Trophoblast cell (in vitro differentiated cells and primary cell): ENCODE results near the gene THOC5.

Experiments used
- DNase-seq, 2 donors: peaks; one replicate each; pipeline ENCODE4 v3.0.0-alpha.2; 2016
- H2AFZ ChIP-seq: 2 replicates; pipeline ENCODE4 v1.6.1; 2013; ENCODE audit warnings: low read length, moderate library complexity, mild to moderate bottlenecking; ENCODE audit not compliant: insufficient read depth, poor library complexity
- H2AK5ac ChIP-seq: 2 replicates; pipeline ENCODE4 v1.6.1; 2013; ENCODE audit warnings: mild to moderate bottlenecking, low read length
- H2BK120ac ChIP-seq: 2 replicates; pipeline ENCODE4 v1.6.1; 2013; ENCODE audit warnings: low read length, mild to moderate bottlenecking, moderate library complexity; ENCODE audit not compliant: insufficient read depth, poor library complexity
- H2BK12ac ChIP-seq: 2 replicates; pipeline ENCODE4 v1.6.1; 2013; ENCODE audit warnings: mild to moderate bottlenecking, low read length, moderate library complexity
- H2BK5ac ChIP-seq: 2 replicates; pipeline ENCODE4 v1.6.1; 2013; ENCODE audit warnings: low read length, low read depth, moderate library complexity, mild to moderate bottlenecking; ENCODE audit not compliant: poor library complexity
- H3K14ac ChIP-seq: 2 replicates; pipeline ENCODE4 v1.6.1; 2013; ENCODE audit warnings: mild to moderate bottlenecking, low read length
- H3K18ac ChIP-seq: 2 replicates; pipeline ENCODE4 v1.6.1; 2013; ENCODE audit warnings: mild to moderate bottlenecking, low read length
- H3K23ac ChIP-seq: 2 replicates; pipeline ENCODE4 v1.6.1; 2013; ENCODE audit warnings: low read length
- H3K27ac ChIP-seq: 2 replicates; pipeline ENCODE4 v1.5.1; 2013; ENCODE audit warnings: low read depth, mild to moderate bottlenecking, inconsistent platforms, low read length, moderate library complexity
- H3K27me3 ChIP-seq: 2 replicates; pipeline ENCODE4 v1.6.1; 2013; ENCODE audit warnings: inconsistent platforms, mild to moderate bottlenecking, low read length, moderate library complexity; ENCODE audit not compliant: insufficient read depth
- H3K36me3 ChIP-seq, 2 experiments: 1 replicate in 1 of 2; 2 replicates in 1 of 2; pipeline ENCODE4 v1.6.1; 2013; ENCODE audit warnings: low read length in 2 of 2, mild to moderate bottlenecking in 2 of 2, moderate library complexity in 1 of 2; ENCODE audit not compliant: insufficient read depth in 2 of 2, control insufficient read depth in 1 of 2
- H3K4ac ChIP-seq: 2 replicates; pipeline ENCODE4 v1.6.1; 2013; ENCODE audit warnings: low read depth, mild to moderate bottlenecking, low read length, moderate library complexity
- H3K4me1 ChIP-seq, 2 experiments: 1 replicate in 1 of 2; 2 replicates in 1 of 2; pipeline ENCODE4 v1.6.1; 2013; ENCODE audit warnings: low read length in 2 of 2, mild to moderate bottlenecking in 2 of 2, moderate library complexity in 1 of 2; ENCODE audit not compliant: insufficient read depth in 2 of 2, control insufficient read depth in 1 of 2
- H3K4me2 ChIP-seq: 2 replicates; pipeline ENCODE4 v1.6.1; 2013; ENCODE audit warnings: inconsistent platforms, mild to moderate bottlenecking, low read length, moderate library complexity
- H3K4me3 ChIP-seq: 2 replicates; pipeline ENCODE4 v1.5.1; 2013; ENCODE audit warnings: mild to moderate bottlenecking, low read depth, low read length, inconsistent platforms
- H3K79me1 ChIP-seq: one replicate; pipeline ENCODE4 v1.6.1; 2013; ENCODE audit warnings: low read length
- H3K79me2 ChIP-seq: 2 replicates; pipeline ENCODE4 v1.6.1; 2013; ENCODE audit warnings: low read length, mild to moderate bottlenecking; ENCODE audit not compliant: control insufficient read depth, insufficient read depth, poor library complexity
- H3K9ac ChIP-seq: 2 replicates; pipeline ENCODE4 v1.6.1; 2013; ENCODE audit warnings: mild to moderate bottlenecking, low read length
- H3K9me3 ChIP-seq: 2 replicates; pipeline ENCODE4 v1.6.1; 2013; ENCODE audit warnings: low read depth, mild to moderate bottlenecking, control low read depth, inconsistent platforms, low read length; ENCODE audit not compliant: insufficient read depth
- H4K12ac ChIP-seq: 2 replicates; pipeline ENCODE4 v1.6.1; 2013; ENCODE audit warnings: low read depth, mild to moderate bottlenecking, low read length, moderate library complexity
- H4K8ac ChIP-seq: 2 replicates; pipeline ENCODE4 v1.6.1; 2013; ENCODE audit warnings: low read depth, mild to moderate bottlenecking, low read length, moderate library complexity
- H4K91ac ChIP-seq: one replicate; pipeline ENCODE4 v1.6.1; 2013; ENCODE audit warnings: low read depth, mild to moderate bottlenecking, low read length, moderate library complexity
- WGBS: extraction: QIAGEN DNeasy Blood & Tissue Kit; methylation state at CpG from one replicate; pipeline ENCODE4 v1.1.7; 2013; ENCODE audit warnings: missing lambda C conversion rate; ENCODE audit not compliant: insufficient read length, insufficient coverage; ENCODE audit errors: extremely low coverage; 5-methylcytosine and 5-hydroxymethylcytosine counted together

Gene THOC5

DNA sequence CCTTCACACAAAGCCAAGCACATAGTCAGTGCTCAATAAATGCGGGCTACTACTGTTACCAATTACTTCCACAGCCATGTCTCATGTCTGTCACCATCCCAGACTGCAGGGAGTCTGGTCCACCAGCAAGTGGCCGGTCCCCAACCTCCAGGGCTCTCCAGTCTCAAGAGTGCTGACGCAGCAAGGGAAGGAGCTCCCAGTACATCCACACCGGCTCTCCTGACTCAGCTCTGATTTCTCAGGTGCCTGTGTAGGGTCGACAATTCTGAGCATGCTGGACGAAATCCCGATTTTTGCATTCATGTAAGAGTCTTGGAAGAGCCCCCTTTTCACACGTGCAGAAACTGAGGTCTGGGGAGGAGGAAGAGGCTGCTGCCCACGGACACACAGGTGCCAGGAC lies 83.8 kb downstream of the THOC5 start:
- H2BK12ac ChIP-seq: no peak overlapping the region
- H4K12ac ChIP-seq: no peak overlapping the region
- WGBS: no CpG with 5 or more reads among the region's 9 CpGs
- H3K18ac ChIP-seq: no peak overlapping the region
- H4K91ac ChIP-seq: no peak overlapping the region
- H3K9me3 ChIP-seq: no peaks in the 10 kb centered on the region
- H3K79me1 ChIP-seq: no peaks in the 10 kb centered on the region
- H2BK5ac ChIP-seq: no peak overlapping the region
- no peak overlapping the region for H2AFZ ChIP-seq
- no peak overlapping the region for H4K8ac ChIP-seq
- no peaks in the 10 kb centered on the region for H3K36me3 ChIP-seq
- H3K4ac ChIP-seq: no peak overlapping the region
- H3K4me1 ChIP-seq: peaks cover 0 to 6% of the 10 kb centered on the region in 2 experiments
- no peak for DNase-seq
- H3K79me2 ChIP-seq: no peaks in the 10 kb centered on the region
- H3K9ac ChIP-seq: no peak overlapping the region
- H3K14ac ChIP-seq: no peak overlapping the region
- H2AK5ac ChIP-seq: no peak overlapping the region
- H2BK120ac ChIP-seq: no peak overlapping the region
- H3K4me3 ChIP-seq: no peak overlapping the region
- no peak overlapping the region for H3K27ac ChIP-seq
- no peaks in the 10 kb centered on the region for H3K27me3 ChIP-seq
- H3K23ac ChIP-seq: no peak overlapping the region
- peak overlapping the region; percentile 79 for H3K4me2 ChIP-seq

DNA sequence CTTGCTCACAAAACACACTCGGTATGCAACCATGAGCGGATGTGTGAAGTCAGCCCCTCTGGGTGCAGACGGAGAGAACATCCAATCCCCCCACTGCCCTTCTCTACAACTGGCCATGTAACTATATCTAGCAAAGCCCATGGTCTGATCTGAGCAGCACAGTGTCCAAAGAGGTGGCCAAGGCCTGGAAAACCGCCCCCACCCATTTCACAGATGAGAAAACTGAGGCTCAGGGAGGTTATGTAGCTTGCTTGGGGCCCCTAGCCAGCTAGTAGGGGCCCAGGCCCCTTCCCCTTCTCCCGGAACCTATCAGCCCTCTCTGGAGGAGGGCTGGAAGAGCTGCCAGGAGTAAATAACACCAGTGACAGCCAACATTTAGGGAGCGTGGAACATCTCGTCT lies 89.0 kb downstream of the THOC5 start:
- no peak overlapping the region for H3K18ac ChIP-seq
- H3K4me3 ChIP-seq: no peak overlapping the region
- no peaks in the 10 kb centered on the region for H3K79me2 ChIP-seq
- H4K12ac ChIP-seq: no peak overlapping the region
- no peak overlapping the region for H2AK5ac ChIP-seq
- H3K36me3 ChIP-seq: no peaks in the 10 kb centered on the region
- no peak overlapping the region for H4K91ac ChIP-seq
- no peak overlapping the region for H2BK12ac ChIP-seq
- no peak overlapping the region for H4K8ac ChIP-seq
- WGBS: no CpG with 5 or more reads among the region's 7 CpGs
- H2BK5ac ChIP-seq: no peak overlapping the region
- no peak overlapping the region for H2BK120ac ChIP-seq
- H3K9me3 ChIP-seq: no peaks in the 10 kb centered on the region
- H3K27ac ChIP-seq: no peak overlapping the region
- H3K79me1 ChIP-seq: no peaks in the 10 kb centered on the region
- H3K23ac ChIP-seq: no peak overlapping the region
- H3K9ac ChIP-seq: no peak overlapping the region
- H3K4ac ChIP-seq: no peak overlapping the region
- H3K14ac ChIP-seq: no peak overlapping the region
- H3K4me1 ChIP-seq: peaks cover 0 to 3% of the 10 kb centered on the region in 2 experiments
- H3K27me3 ChIP-seq: no peaks in the 10 kb centered on the region
- H2AFZ ChIP-seq: no peak overlapping the region
- H3K4me2 ChIP-seq: no peak overlapping the region
- no peak for DNase-seq

DNA sequence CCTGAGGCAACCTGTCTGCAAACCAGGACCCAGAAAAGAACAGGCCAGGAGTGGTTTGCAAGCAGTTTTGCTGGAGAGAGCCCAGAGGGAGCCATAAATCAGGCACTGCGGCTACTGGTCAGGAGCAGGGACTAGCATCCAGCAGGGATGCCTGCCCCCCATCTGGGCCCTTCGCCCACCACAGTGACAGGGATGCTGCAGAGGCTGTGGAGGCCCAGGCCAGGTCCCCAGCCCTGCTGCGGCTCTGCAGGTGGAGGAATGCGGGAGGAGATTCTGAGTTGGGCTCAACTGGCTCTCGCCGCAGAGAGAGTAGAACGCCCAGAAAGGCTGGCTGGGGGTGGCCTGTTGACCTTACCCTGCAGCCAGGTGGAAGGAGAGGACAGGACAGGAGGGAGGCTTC lies 89.9 kb downstream of the THOC5 start:
- Histone ChIP-seq H3K79me2 (no peaks in the 10 kb centered on the region), H3K9me3 (no peaks in the 10 kb centered on the region), H4K91ac (no peak overlapping the region), H3K4me2 (no peak overlapping the region), H3K23ac (no peak overlapping the region), H3K4ac (no peak overlapping the region), H3K14ac (no peak overlapping the region), H2BK5ac (no peak overlapping the region), H2AK5ac (no peak overlapping the region), H3K9ac (no peak overlapping the region), H3K27ac (no peak overlapping the region), H3K4me3 (no peak overlapping the region), H3K79me1 (no peaks in the 10 kb centered on the region), H4K8ac (no peak overlapping the region), H3K18ac (no peak overlapping the region), H3K4me1 (peaks cover 0 to 3% of the 10 kb centered on the region in 2 experiments), H2BK12ac (no peak overlapping the region), H4K12ac (no peak overlapping the region), H3K36me3 (no peaks in the 10 kb centered on the region), H2AFZ (no peak overlapping the region), H2BK120ac (no peak overlapping the region), H3K27me3 (no peaks in the 10 kb centered on the region)
- DNase-seq: no peak
- no CpG with 5 or more reads among the region's 7 CpGs for WGBS

DNA sequence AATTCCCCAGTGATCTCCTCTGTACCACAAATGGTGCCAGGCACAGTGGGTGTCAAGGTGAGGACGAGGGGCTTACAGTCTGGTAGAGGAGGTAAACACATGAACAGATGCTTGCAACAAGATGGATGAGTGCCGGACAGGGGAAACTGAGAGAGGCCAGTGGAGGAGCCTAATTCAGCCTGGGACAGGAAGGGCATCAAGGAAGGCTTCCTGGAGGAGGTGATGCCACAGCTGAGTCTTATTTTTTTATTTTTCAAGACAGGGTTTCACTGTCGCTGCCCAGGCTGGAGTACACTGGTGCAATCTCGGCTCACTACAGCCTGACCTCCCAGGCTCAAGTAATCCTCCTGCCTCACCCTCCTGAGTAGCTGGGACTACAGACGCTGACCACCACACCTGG lies 92.3 kb downstream of the THOC5 start:
- H3K27me3 ChIP-seq: no peaks in the 10 kb centered on the region
- no peak overlapping the region for H3K27ac ChIP-seq
- no peak overlapping the region for H4K12ac ChIP-seq
- H4K91ac ChIP-seq: no peak overlapping the region
- no peaks in the 10 kb centered on the region for H3K79me2 ChIP-seq
- H3K14ac ChIP-seq: no peak overlapping the region
- H3K9ac ChIP-seq: no peak overlapping the region
- peaks cover 0 to 3% of the 10 kb centered on the region in 2 experiments for H3K4me1 ChIP-seq
- H3K79me1 ChIP-seq: no peaks in the 10 kb centered on the region
- H3K36me3 ChIP-seq: no peaks in the 10 kb centered on the region
- no peak overlapping the region for H2BK12ac ChIP-seq
- H2AFZ ChIP-seq: no peak overlapping the region
- H2BK5ac ChIP-seq: no peak overlapping the region
- H3K4me2 ChIP-seq: no peak overlapping the region
- no peak overlapping the region for H3K23ac ChIP-seq
- no CpG with 5 or more reads among the region's 5 CpGs for WGBS
- no peak for DNase-seq
- H3K4me3 ChIP-seq: no peak overlapping the region
- no peaks in the 10 kb centered on the region for H3K9me3 ChIP-seq
- H4K8ac ChIP-seq: no peak overlapping the region
- H3K18ac ChIP-seq: no peak overlapping the region
- no peak overlapping the region for H2BK120ac ChIP-seq
- no peak overlapping the region for H2AK5ac ChIP-seq
- H3K4ac ChIP-seq: no peak overlapping the region
